T-helper 2 cell (primary cell): ENCODE data around the gene ADAMTS2.

ENCODE experiments used
- DNase-seq, 5 experiments: peaks; one replicate each; pipeline versions ENCODE4 v3.0.0 to v3.0.0-alpha.2; 2012 to 2022

Gene ADAMTS2

DNA sequence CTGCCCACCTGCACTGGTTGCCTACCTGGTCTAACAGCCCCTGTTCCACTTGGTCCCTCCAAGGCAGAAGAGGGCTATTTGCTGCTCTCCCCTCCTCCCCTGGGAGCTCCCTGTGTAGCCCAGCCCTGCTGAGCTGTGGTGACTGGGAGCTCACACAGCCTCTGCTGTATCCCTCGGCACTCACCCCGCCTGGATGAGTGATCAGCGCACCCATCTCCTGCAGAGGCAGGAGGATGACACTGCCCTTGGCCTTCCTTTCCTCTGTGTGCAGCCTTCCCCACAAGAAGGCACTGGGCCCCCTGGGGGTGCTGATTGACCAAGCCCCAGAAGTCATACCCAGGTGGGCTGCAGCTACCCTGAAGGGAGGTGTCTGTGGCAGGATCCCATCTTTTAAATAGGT, 134.2 kb downstream of the ADAMTS2 start:
- no peak for DNase-seq

DNA sequence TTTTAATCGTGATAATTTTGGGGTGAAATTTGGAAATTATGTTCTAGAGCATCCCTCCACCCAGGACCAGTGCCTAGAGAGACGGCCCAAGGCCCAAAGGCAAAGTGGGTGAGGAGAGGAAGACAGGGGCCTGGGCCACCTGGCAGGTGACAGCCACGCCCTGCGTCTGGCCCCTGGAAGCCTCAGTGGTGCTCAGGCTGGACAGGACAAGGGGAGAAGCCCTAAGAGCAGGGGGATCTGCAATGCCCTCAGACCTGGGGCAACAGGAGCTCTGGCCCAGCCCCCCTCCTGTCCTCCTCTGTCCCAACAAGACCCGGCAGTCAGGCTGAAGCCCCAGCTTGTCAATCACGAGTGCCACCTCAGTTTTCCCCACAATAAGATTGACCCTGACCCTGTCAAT, 134.8 kb downstream of the ADAMTS2 start:
- no peak for DNase-seq

DNA sequence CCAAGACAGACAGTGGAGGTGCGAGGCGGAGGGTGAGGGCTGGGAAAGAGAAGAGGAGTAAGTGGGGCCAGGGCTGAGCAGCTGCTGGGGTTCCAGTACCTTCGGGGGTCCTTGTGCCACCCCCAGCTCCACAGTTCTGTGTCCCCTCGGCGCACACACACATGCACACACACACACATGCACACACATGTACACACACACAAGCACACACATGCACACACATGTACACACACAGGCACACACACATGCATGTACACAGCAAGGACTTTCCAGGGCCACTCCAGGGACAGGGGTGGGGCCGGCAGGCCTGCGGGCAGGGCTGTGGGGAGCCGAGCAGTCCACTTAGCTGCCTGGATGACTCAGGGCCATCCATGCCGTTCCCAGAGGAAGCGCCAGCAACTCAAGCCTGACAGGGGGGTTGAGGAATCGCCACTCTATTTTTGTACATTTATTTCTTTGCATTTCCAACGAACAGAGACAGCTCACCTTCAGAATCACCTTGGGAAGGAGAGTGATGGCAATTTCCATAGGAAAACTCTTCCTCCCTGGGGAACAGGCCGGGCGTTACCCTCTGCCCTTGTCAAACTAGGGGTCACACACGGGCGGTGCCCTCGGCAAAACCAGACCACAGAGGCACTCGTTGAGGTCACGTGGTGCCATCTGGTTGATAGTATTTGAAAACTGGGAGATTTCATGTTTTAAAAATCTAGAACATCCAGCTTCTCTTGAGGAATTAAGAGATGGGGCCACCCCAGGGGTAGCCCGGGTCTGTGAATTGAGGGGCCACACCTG, 135.7 kb downstream of the ADAMTS2 start:
- DNase-seq, result no peak

DNA sequence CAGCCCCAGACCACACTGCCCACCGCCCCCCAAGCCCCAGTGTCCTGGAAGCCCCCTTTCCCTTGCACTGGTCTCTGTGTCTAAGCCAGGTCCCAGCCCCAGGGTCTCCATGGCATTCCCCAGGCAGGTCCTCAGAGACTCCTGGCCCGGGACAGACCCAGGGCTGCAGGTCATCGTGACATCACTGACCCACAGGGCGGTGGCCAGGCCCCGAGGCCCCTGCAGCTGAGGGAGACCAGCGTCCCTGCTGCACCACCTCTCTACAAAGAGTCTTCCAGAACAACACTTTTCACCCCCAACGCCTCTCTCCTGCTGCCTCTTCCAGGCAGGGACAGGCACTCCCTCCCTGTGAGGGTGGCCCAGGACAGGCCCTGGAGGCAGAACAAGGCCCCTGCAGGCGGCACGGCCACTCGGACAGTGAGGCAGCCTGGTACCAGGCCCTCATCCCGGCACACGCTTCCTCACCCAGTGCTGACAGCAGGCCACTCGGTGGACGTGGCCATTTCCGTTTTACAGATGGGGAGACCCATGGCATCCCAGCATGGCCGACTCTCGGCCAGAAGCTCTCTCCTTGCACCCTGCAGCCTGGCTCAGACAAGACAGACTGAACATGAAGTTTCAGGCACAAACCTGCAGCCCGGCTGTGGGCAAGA, 136.4 kb downstream of the ADAMTS2 start:
- DNase-seq, result no peak

DNA sequence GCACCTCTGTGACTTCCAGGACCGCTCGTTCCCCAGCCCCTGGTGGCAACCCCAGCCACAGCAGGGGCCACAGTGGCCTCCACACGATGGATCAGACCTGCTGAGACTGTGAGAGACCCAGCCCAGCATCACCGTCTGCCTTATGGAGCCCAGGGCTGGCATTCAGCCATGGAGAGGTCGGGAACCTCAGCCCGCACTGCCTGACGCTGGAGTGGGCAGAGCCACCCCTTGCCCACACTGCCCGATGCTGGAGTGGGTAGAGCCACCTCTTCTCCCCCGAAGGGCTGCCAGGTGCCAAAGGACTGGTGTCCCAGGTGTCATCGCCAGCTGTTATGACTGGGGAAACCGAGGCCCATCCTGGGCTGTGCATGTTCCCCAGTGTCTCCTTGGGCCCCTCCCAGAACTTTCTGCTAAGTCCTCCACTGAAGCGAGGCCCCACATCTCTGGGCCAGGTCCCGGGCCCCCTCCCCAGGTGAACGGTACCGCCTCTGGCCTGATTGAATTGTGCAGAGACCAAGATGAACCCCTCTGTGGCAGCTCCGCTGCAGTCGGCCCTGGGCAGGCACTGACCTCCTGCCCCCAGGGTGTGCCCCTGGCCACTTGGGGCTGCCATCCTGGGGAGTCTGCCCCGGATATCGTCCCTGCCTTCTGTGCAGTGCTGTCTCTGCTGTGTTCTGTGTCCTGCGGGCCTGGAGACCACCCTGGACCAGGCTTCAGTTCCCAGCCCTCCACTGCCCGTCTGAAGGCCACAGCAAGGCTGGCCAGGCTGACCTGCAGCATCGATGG, 137.1 kb downstream of the ADAMTS2 start:
- DNase-seq, result no peak

DNA sequence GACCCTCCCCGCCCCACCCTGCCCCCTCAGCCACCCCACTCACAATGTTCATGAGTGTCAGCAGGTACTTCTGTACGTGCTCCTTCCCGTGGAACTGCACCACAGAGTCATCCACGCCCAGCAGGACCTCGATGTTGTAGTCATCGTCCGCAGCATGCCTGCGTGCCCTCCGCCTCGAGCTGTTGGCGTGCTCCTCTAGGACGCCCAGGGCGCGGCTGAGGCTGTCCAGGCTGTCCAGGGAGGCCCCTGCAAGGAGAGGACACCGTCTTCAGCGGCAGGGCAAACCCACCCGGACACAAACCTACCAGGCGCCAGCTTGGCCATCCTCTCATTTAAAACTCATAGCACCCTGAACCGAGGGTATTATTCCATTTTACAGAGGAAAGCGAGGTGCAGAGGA, 137.8 kb downstream of the ADAMTS2 start:
- no peak for DNase-seq

DNA sequence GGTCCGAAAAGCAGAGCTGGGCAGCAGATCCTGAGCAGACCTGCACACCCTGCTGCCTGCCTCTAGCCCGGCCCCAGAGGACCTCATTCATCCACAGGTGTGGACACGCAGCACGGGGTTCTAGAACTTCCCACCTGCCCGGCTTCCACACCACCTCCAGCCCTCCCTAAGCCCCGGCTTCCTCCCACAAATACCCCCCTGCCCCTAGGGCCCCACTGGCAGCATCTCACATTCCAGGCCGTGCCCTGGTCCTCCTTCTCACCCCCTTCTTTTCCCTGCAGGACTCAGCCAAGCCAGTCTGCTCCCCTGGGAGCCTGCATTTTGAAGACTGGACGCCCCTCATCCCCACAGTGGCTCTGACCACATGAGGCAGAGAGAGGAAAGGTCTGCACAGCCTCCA, 138.9 kb downstream of the ADAMTS2 start:
- no peak for DNase-seq

DNA sequence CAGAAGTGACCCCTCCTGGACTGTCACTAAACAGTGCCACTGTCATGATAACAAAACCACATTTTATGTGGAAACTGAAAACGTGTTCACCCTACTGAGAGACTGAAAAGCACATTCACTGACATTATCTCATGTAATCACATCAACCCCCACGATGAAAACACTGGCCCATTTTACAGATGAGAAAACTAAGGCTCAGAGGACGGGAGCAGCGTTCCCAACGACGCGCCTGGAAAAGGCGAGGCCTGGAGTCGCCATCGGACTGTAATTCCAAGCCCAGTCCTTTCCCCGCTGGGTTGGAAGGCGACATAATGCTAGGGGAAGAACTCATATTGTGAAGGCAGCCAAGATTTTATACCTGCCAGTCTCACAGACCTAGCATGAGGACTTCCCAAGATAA, 140.0 kb downstream of the ADAMTS2 start:
- no peak for DNase-seq

DNA sequence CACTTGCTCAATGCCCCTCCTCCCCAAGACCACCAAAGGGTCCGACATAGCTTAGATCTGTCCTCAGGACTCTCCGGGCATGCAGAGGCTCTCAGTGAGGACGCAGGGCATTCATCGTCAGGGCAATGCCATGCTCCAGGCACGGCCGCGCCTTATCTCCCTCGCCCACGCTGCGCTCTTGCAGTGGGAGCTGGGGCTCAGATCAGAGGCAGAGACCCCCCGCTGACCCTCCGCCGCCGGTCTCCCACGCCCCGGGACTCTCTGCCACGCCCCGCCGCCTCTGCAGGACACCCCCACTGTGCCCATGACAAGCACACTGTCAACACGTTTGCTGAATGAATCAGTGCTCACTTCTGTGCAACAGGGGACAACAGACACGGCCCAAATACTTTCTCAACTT, 140.7 kb downstream of the ADAMTS2 start:
- DNase-seq, result no peak

DNA sequence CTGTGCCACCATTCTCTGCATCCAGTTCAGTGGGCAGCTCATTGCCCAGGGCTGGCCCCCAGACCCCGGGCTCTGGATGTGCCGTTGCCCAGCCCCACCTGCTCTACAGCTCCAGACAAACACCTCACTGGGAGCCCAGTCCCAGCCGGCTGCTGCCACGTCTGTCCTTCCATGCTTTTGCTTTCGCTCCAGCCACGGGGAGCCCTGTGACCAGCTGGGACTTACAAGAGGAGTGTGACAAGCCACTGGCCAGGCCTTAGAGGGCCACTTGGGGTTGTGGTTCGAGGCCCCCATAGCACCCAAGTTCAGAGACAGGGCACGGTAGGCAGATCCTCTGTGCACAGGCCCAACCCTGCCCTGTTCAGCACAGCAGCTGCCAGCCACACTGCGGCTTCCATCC, 142.0 kb downstream of the ADAMTS2 start:
- no peak for DNase-seq

DNA sequence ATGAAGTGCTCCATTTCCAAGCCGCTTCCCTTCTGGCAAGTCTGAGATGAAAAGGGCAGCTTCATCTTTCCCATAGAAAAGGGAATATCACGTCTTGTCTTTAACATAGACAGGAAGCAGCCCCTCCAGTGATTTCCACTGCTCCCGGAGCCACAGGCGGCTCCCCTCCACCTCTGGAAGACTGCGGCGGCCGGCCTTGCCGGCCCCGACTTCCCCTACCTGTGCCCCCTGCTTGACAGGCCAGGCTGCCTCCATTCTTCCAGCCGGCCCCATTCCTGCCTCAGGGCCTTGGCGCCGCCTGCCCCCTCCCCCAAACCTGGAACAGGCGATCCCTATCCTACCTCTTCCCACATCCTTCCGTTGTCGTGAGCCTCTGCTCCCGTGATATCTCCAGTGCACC, 143.3 kb downstream of the ADAMTS2 start:
- DNase-seq, result no peak

DNA sequence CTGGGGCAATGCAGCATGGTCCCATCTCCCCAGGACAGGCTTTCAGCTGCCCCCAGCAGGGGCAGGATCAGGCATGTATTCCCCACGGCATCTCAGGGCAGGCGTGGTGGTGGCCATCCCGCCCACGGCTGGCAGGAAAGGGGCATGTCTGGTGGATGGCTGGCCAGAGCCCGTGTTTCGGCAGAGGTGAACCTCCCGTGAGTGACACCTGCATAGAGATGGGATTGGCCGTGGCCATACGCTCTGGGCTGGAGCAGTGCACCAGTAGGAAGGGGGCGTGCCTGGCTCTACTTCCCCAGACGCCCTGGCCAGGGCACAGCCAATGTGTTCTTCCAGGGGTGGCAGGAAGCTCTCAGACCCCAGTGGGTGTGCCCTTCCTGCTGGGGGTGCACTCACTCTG, 146.0 kb downstream of the ADAMTS2 start:
- no peak for DNase-seq

DNA sequence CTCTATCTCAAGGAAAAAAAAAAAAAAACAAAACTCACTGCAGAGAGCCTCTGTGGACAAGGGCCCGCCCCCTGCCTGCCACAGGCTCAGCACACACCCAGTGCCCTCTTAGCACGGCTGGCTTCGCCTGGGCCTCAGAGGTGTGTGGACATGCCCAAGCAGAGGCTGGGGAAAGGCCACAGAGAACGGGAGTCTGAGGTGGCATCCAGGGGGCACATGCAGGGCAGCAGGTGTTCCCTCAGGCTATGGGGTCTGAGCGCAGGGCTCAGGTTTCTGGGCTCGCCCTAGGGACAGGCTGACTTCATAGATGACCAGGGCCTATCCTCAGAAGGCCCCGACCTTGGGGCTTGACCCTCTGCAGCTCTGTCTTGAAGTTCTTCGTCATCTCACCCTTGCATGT, 146.4 kb downstream of the ADAMTS2 start:
- no peak for DNase-seq

DNA sequence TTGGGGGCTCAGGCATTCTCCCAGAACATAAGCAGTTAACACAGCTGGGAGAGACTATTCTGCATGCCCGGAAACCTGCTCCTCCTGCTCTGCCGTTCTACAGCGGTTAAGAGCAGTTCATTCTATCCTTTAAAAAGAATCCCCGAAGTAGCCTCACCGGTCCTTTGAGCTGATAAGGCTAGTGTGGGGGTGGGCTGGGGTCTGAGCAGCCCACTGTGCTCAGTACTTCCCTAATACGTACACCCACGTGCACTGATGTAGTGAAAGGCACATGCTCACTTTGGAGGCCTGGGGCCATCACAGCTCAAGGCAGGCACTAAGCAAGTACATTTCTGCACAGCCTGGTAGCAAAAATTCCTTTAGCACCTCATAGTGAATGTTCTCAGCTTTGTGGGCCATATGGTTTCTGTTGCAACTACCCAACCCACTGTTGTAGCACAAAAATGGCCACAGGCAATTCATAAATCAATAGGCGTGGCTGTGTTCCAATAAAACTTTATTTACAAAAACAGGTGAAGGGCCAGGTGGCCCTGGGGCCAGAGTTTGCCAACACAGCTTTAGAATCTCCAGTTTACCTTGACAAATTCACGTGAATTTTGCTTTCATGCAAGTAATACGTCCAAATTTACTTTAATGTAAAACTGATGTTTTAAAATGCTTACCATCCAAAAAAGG, 148.7 kb downstream of the ADAMTS2 start:
- DNase-seq, result no peak

DNA sequence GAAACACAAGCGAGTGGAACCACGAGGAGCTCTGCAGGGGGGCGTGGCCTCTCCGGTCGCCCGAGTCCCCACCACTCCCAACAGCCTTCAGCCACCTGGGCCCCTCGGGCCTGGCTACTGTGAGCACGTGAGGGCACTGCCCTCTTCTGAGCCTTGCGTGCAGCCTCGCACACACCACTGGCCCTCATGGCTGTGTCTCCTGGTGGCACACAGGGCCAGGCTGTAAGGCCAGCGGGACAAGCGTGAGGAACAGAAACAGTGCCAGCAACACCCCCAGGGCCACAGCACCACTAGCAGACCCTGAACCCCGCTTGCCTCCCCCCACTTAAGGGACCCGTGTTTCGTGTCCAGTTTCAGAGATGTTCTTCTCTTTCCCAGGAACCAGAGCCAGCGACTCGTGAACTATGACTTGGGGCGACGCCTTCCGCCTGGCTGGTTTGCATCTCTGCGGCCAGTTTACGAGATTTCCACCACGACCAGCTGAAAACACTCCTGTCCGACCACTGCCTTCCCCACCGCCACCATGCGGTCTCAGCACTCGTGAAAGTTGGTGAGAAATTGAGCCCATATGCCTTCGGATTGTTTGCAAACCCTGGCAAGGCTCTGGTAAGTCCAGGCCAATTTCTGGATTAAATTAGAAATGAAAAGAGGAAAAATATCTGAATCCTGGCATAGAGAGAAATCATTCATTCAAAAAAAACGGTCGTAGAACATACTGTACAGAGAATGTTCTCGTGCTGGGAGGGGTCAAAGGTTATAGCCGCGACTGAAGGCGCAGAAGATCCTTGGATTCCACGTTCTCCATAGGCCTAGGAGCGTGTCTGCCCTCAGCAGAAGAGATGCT, 149.5 kb downstream of the ADAMTS2 start:
- DNase-seq, result no peak

DNA sequence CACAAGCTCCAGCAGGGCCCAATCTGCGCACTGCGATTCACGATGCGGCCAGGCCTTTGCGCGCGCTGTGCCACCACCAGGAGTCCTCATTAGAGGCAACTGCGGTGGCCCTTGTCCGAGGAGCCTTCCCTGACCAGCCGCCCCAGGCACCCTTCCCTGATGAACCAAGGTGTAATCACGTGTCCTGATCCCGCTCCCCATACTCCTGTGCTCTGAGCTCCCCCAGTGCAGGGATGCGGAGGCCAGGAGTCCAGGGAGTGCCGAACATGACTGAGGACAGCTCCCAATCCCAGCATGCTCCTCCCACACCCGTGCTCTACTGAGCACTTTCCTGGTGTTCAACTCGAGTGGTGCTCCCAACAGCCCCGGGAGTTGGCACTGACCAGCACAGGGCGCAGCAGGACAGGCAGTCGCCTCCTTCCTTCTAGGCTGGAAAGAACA, 150.3 kb downstream of the ADAMTS2 start:
- DNase-seq, result no peak

DNA sequence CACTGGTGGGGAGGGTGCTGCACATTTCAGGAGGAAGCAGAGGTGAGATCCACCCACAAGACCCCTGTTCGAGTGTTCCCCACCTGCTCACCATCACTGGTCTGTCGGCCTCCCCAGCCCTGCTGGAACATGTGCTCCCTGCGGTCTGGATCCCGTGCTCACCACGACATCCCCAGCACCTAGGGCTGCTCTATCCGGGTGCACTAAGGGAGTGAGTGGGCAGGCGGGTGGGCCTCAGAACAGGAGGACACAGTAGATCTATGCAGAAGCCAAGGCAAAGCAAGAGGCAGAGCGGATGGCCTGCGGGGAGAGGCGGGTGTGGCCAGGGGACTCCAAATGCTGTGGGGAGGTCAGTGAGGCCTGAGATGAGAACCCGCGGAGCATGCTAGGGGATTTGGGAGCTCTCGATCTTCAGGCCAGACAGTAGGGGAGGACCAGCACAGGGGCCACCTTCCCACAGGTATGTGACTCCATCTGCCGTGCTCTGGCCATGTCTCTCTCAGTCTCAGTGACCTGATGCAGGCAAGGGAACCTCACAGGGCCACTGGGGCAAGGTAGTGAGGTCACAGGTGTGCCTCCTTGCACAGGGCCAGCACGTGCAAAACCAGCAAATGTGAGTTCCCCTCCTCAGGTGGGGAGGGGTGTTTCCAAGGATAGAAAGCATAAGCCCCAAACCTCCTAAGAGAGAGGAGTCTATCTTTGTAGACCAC, 150.9 kb downstream of the ADAMTS2 start:
- DNase-seq, result no peak

DNA sequence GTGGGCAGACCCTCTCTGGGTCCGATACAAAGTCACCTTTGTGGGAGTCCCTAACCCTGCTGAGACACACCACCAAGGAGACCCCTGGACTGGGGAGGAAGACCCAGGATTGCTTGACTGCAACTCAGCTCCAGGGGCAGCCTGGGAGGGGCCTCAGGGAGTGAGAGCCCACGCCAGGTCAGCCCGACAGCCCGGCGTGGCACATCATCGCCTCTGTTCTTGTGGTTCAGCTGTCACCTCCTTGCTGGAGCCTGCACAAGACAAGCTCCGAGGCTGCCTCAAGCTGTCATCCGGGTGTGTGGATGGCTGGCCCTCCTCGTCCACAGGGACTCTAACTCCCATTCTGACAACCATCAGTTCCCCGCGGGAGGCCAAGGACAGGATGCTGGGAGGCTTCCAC, 151.5 kb downstream of the ADAMTS2 start:
- no peak for DNase-seq

DNA sequence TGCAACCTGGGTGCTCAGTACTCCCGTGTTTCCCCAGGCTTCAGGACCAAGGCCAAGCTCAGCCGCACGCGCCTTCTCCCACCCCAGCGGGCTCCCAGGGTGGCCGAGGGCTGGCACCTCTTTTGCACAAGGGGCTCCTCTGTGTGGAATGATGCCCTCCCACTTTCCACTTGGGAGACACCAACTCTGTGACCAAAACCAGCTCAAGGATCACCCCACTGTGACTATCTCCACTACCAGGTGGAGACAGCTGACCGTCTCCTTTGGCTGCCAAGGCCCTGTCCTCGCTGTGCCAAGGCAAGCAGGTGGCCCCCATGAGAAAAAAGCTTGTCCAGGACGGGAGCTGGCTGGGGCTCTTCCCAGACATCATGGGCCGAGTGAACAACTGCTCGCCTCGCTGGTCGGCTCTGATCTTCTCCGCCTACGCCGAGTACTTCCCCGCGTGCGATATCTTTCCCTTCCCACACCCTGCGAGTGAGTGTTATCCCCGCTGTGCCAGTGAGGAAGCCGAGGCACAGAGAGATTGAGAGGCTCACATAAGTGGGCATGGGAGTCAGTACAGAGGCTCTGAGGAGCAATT, 152.3 kb downstream of the ADAMTS2 start:
- DNase-seq, result no peak

DNA sequence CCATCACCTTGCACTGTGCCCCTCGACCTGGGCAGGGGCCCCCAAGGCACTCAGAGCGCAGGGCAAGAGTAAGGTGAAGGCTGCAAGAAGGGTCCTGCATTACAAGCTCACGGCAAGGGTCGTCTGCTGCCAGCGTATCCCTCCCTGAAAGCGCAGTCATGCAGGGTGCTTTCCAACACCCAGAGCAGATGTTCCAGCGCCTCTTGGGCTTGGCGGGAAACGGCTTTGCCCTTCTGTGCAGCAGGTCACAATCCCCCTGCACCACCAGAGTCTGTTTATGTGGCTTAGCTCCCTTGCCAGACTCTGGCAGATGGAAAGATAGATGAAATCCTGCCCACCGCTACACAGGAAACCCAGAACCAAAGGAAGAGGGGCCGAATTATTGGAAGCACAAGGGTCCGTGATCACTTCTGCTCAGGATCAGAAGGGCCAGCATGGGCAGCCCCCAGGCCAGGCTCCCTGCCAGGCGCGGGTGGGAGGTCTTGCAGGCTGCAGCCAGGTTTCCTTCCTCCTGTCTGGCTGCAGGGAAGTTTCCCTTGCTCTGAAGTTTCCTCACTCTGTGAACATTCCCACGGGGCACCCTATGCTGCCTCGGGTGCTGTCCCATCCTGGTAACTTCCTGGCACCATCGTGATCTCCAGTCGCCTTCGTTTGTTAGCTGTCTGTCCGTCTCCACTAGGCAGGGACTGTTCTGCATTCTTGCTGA, 152.9 kb downstream of the ADAMTS2 start:
- no peak for DNase-seq
